NCI-H345 (cell line): Measurements from ENCODE around the gene HAVCR1.

Experiments used
- DNase-seq: peaks from one replicate; lab custom pipeline; 2025; lab: John Stamatoyannopoulos, UW

Gene HAVCR1

GRCh38 chr5:156991714-156992113 lies 67.2 kb downstream of the HAVCR1 start:
- no peak for DNase-seq

GRCh38 chr5:156984064-156984463 lies 74.9 kb downstream of the HAVCR1 start:
- no peak for DNase-seq

GRCh38 chr5:156981481-156981880 lies 77.4 kb downstream of the HAVCR1 start:
- DNase-seq, result no peak
